ENCODE measurements around the gene PUM1.

Gene PUM1

GRCh38 chr1:30900931-30901560 is 164.5 kb downstream of the PUM1 start:
- TF ChIP-seq, protein P1, sequence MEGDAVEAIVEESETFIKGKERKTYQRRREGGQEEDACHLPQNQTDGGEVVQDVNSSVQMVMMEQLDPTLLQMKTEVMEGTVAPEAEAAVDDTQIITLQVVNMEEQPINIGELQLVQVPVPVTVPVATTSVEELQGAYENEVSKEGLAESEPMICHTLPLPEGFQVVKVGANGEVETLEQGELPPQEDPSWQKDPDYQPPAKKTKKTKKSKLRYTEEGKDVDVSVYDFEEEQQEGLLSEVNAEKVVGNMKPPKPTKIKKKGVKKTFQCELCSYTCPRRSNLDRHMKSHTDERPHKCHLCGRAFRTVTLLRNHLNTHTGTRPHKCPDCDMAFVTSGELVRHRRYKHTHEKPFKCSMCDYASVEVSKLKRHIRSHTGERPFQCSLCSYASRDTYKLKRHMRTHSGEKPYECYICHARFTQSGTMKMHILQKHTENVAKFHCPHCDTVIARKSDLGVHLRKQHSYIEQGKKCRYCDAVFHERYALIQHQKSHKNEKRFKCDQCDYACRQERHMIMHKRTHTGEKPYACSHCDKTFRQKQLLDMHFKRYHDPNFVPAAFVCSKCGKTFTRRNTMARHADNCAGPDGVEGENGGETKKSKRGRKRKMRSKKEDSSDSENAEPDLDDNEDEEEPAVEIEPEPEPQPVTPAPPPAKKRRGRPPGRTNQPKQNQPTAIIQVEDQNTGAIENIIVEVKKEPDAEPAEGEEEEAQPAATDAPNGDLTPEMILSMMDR (conservative IDR thresholded peaks at IDR 0.05) = no peak
- H3K27ac ChIP-seq = peak overlapping the region; percentile 42; the same call in 1 of the 2 replicates

DNA sequence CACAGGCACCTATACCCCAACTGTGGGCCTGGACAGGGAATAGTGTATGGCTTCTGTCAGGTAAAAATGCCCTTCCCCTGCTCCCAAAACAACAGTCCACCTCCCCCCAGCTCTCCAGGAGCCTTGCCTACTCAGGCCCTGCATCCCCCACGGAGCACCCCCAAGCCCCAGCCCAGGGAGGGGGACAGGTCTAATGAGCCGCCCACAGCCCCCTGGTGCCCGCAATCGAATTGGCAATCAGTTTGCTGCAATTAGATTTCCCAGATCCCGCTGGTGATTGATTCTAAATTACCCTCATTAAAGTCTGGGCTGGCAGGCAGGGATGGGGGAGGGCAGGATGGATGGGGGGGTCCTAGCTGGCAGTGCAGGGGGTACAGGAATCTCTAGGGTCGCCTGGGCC is 165.0 kb downstream of the PUM1 start:
- TF ChIP-seq, protein P1 (conservative IDR thresholded peaks at IDR 0.05) = no peak
- H3K27ac ChIP-seq = no peak overlapping the region

DNA sequence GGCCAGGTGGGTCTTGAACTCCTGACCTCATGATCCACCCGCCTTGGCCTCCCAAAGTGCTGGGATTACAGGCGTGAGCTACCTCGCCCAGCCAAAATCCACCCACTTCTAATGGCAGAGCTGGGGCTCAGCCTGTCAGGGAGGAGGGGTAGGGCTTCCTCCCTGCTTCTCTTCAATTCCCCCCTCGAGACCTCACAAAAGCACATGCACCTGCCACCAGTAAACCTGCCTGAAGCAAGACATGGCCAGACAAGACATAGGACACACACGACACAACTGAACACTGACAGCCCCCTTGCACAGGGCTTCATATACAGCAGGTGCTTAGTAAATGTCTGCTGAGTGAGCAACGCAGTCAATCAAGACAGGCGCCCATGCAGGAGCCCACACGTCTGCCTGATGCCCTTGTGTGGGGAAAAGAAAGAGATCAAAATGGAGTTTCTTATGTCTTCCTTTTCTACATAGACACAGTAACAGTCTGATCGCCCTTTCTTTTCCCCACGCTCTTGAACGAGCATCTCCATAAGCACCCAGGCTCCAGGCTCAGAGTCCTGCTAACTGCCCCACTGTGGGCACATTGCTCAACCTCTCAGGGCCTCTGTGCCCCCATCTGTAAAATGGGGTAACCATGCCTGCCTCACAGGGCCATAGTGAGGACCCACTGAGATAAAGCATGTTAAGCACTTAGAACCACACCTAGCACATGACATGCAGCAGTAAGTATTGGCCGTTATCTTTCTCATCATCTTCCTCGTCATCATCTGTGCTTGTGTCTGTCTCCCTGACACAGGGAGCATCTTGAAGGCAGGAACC is 165.7 kb downstream of the PUM1 start:
- H3K27ac ChIP-seq = no peak overlapping the region
- TF ChIP-seq, protein P1 (conservative IDR thresholded peaks at IDR 0.05) = no peak

GRCh38 chr1:30898031-30898815 is 167.3 kb downstream of the PUM1 start:
- TF ChIP-seq, protein P1 (conservative IDR thresholded peaks at IDR 0.05) = no peak
- H3K27ac ChIP-seq = no peak overlapping the region

GRCh38 chr1:30896905-30897304 is 168.6 kb downstream of the PUM1 start:
- TF ChIP-seq, protein P1 (conservative IDR thresholded peaks at IDR 0.05) = no peak
- H3K27ac ChIP-seq = no peak overlapping the region

- TF ChIP-seq, protein P1 (conservative IDR thresholded peaks at IDR 0.05) = no peak
- H3K27ac ChIP-seq = no peak overlapping the region
Observed at GRCh38 chr1:30895944-30896660, 169.4 kb downstream of the PUM1 start.

Data from VCaP (cell line).